Activated naive CD8-positive, alpha-beta T cell treated with anti-CD3 and anti-CD28 coated beads, Interleukin-2, amount 10 ng/mL, durations not matched to agents 7 days and 5 days (primary cell): Measurements from ENCODE around the gene DGKD. TPM values are rescaled to one million over a fixed set of nuclear protein-coding genes. Genes with fewer than 3 reads are reported as not detected.
"Not testable (repeated sequence)": the region's sequence is repeated elsewhere in the genome, so short reads cannot be mapped to it uniquely, and the experiment has no call there.

Experiments used
- ATAC-seq: fragments of 150-1000 bp; cut with Tn5 transposase; one replicate; pipeline ENCODE4 v1.10.0; 2021; ENCODE audit warnings: low read depth, moderate library complexity
- POLR2A ChIA-PET: fragments of 350-600 bp; sonication (Branson Sonifier 250); formaldehyde crosslinking; loops from one replicate; lab custom pipeline; 2021; ENCODE audit warnings: antibody characterized with exemption; lab: Charles Lee
- DNase-seq: peaks from one replicate; pipeline ENCODE4 v3.0.0; 2021
- H3K27ac Mint-ChIP-seq: one replicate; pipeline ENCODE4 v1.8.0; 2022; ENCODE audit warnings: mild to moderate bottlenecking, mixed read lengths
- H3K27me3 Mint-ChIP-seq: one replicate; pipeline ENCODE4 v1.8.0; 2022; ENCODE audit warnings: mild to moderate bottlenecking, moderate library complexity, mixed read lengths
- H3K36me3 Mint-ChIP-seq: one replicate; pipeline ENCODE4 v1.8.0; 2021; ENCODE audit warnings: mild to moderate bottlenecking, mixed read lengths
- H3K4me1 Mint-ChIP-seq: one replicate; pipeline ENCODE4 v1.8.0; 2021; ENCODE audit warnings: mixed read lengths
- H3K4me3 Mint-ChIP-seq: one replicate; pipeline ENCODE4 v1.8.0; 2022; ENCODE audit warnings: mild to moderate bottlenecking, moderate library complexity, mixed read lengths
- H3K9me3 Mint-ChIP-seq: one replicate; pipeline ENCODE4 v1.8.0; 2021; ENCODE audit warnings: mixed read lengths
- total RNA-seq, 2 experiments: library from RNA; stranded (reverse); gene quantifications; one replicate each; pipeline ENCODE4 v1.2.3, GENCODE V29; 2021

Gene DGKD
- total RNA-seq, 2 experiments from 2014 or later, result 114 to 132 TPM

GRCh38 chr2:233385489-233386044, 31.3 kb downstream of the DGKD start:
- Mint-ChIP-seq H3K9me3 (no peaks in the 10 kb centered on the region), H3K4me1 (peaks cover 56% of the 10 kb centered on the region), H3K36me3 (peaks cover 46% of the 10 kb centered on the region), H3K4me3 (peak overlapping the region; percentile 77), H3K27me3 (no peaks in the 10 kb centered on the region), H3K27ac (peak overlapping the region; percentile 98)
- POLR2A ChIA-PET, result interaction anchor here (0.6 to 3.9 kb wide), 13 partner anchors 13 to 118 kb away, joined by 3 to 16 read pairs (median 6); partner anchors contain the start of gene DGKD
- ATAC-seq (peak; percentile 85), DNase-seq (peak; percentile 65)

GRCh38 chr2:233386382-233387041, 32.2 kb downstream of the DGKD start:
- no peak for DNase-seq
- H3K4me1 Mint-ChIP-seq, result peaks cover 47% of the 10 kb centered on the region

GRCh38 chr2:233387225-233387624, 32.9 kb downstream of the DGKD start:
- Mint-ChIP-seq H3K27me3 (no peaks in the 10 kb centered on the region), H3K4me1 (peaks cover 48% of the 10 kb centered on the region), H3K9me3 (no peaks in the 10 kb centered on the region), H3K27ac (peak overlapping the region; percentile 23), H3K36me3 (peaks cover 46% of the 10 kb centered on the region), H3K4me3 (peak overlapping the region; percentile 77)
- no peak for DNase-seq
- POLR2A ChIA-PET, result interaction anchor here (3.9 kb wide), 1 partner anchor 30 kb away, joined by 14 read pairs; no protein-coding TSS in a partner anchor
- no peak for ATAC-seq

More at GRCh38 chr2:233386382-233387041, 32.2 kb downstream of the DGKD start:
- H3K4me3 Mint-ChIP-seq, result peak overlapping the region; percentile 77
- H3K9me3 Mint-ChIP-seq, result no peaks in the 10 kb centered on the region
- POLR2A ChIA-PET, result interaction anchor here (1.8 to 3.9 kb wide), 5 partner anchors 14 to 119 kb away, joined by 9 to 14 read pairs (median 10); no protein-coding TSS in a partner anchor
- H3K27me3 Mint-ChIP-seq, result no peaks in the 10 kb centered on the region
- peak overlapping the region; percentile 98 for H3K27ac Mint-ChIP-seq
- no peak for ATAC-seq
- H3K36me3 Mint-ChIP-seq, result peaks cover 44% of the 10 kb centered on the region

- no peaks in the 10 kb centered on the region for H3K9me3 Mint-ChIP-seq
- peaks cover 41% of the 10 kb centered on the region for H3K36me3 Mint-ChIP-seq
- DNase-seq (no peak), ATAC-seq (no peak)
- no peaks in the 10 kb centered on the region for H3K27me3 Mint-ChIP-seq
- POLR2A ChIA-PET, result interaction anchor here (3.9 kb wide), 1 partner anchor 30 kb away, joined by 14 read pairs; no protein-coding TSS in a partner anchor
- no peak overlapping the region for H3K27ac Mint-ChIP-seq
- peak overlapping the region; percentile 77 for H3K4me3 Mint-ChIP-seq
- H3K4me1 Mint-ChIP-seq, result peaks cover 42% of the 10 kb centered on the region
These were observed 33.6 kb downstream of the DGKD start for GRCh38 chr2:233387667-233388528.

GRCh38 chr2:233389601-233390125, 35.4 kb downstream of the DGKD start:
- H3K4me1 Mint-ChIP-seq, result peaks cover 33% of the 10 kb centered on the region
- H3K9me3 Mint-ChIP-seq, result no peaks in the 10 kb centered on the region
- no peak for ATAC-seq
- H3K27me3 Mint-ChIP-seq, result no peaks in the 10 kb centered on the region
- H3K36me3 Mint-ChIP-seq, result peaks cover 34% of the 10 kb centered on the region
- DNase-seq, result no peak
- no peak overlapping the region for H3K27ac Mint-ChIP-seq
- H3K4me3 Mint-ChIP-seq, result no peak overlapping the region
- POLR2A ChIA-PET, result interaction anchor here (0.6 kb wide), 1 partner anchor 33 kb away, joined by 5 read pairs; no protein-coding TSS in a partner anchor

- DNase-seq (no peak), ATAC-seq (no peak)
- Mint-ChIP-seq H3K36me3 (peaks cover 32% of the 10 kb centered on the region), H3K4me1 (peaks cover 34% of the 10 kb centered on the region), H3K9me3 (no peaks in the 10 kb centered on the region), H3K4me3 (no peak overlapping the region), H3K27me3 (no peaks in the 10 kb centered on the region), H3K27ac (no peak overlapping the region)
- POLR2A ChIA-PET, result no interaction called here
These were observed 41.4 kb downstream of the DGKD start for GRCh38 chr2:233395687-233396086.

GRCh38 chr2:233396726-233397665, 42.7 kb downstream of the DGKD start:
- H3K4me3 Mint-ChIP-seq, DNase-seq, H3K9me3 Mint-ChIP-seq, H3K27me3 Mint-ChIP-seq, ATAC-seq, POLR2A ChIA-PET: not testable (repeated sequence)
- peaks cover 29% of the 10 kb centered on the region for H3K36me3 Mint-ChIP-seq
- H3K4me1 Mint-ChIP-seq, result peaks cover 40% of the 10 kb centered on the region
- H3K27ac Mint-ChIP-seq, result peak overlapping the region; percentile 79

GRCh38 chr2:233399306-233400225, 45.3 kb downstream of the DGKD start:
- Mint-ChIP-seq H3K36me3 (peaks cover 31% of the 10 kb centered on the region), H3K27ac (peak overlapping the region; percentile 92), H3K27me3 (no peaks in the 10 kb centered on the region), H3K4me1 (peaks cover 55% of the 10 kb centered on the region), H3K4me3 (peak overlapping the region; percentile 69), H3K9me3 (no peaks in the 10 kb centered on the region)
- DNase-seq (peak; percentile 62), ATAC-seq (peak; percentile 55)
- POLR2A ChIA-PET, result interaction anchor here (0.6 to 2.1 kb wide), 6 partner anchors 14 to 132 kb away, joined by 3 to 13 read pairs (median 4); no protein-coding TSS in a partner anchor

GRCh38 chr2:233400341-233400740, 46.0 kb downstream of the DGKD start:
- Mint-ChIP-seq H3K4me1 (peaks cover 53% of the 10 kb centered on the region), H3K4me3 (peak overlapping the region; percentile 79), H3K27ac (peak overlapping the region; percentile 92), H3K9me3 (no peaks in the 10 kb centered on the region), H3K27me3 (no peaks in the 10 kb centered on the region), H3K36me3 (peaks cover 28% of the 10 kb centered on the region)
- DNase-seq, result peak; percentile 57
- peak; percentile 57 for ATAC-seq
- POLR2A ChIA-PET, result interaction anchor here (0.5 to 2.1 kb wide), 5 partner anchors 15 to 132 kb away, joined by 3 to 13 read pairs (median 4); no protein-coding TSS in a partner anchor

GRCh38 chr2:233400961-233401360, 46.7 kb downstream of the DGKD start:
- Mint-ChIP-seq H3K4me3 (peak overlapping the region; percentile 79), H3K9me3 (no peaks in the 10 kb centered on the region), H3K4me1 (peaks cover 51% of the 10 kb centered on the region), H3K27me3 (no peaks in the 10 kb centered on the region), H3K27ac (peak overlapping the region; percentile 92), H3K36me3 (peaks cover 24% of the 10 kb centered on the region)
- DNase-seq (no peak), ATAC-seq (no peak)
- POLR2A ChIA-PET, result interaction anchor here (1.1 to 2.1 kb wide), 4 partner anchors 14 to 133 kb away, joined by 3 to 13 read pairs (median 7); no protein-coding TSS in a partner anchor

- peaks cover 24% of the 10 kb centered on the region for H3K36me3 Mint-ChIP-seq
- peak overlapping the region; percentile 47 for H3K27ac Mint-ChIP-seq
- ATAC-seq (no peak), DNase-seq (no peak)
- POLR2A ChIA-PET, result interaction anchor here (0.9 to 1.1 kb wide), 3 partner anchors 17 to 41 kb away, joined by 3 to 5 read pairs (median 4); no protein-coding TSS in a partner anchor
- H3K27me3 Mint-ChIP-seq, result no peaks in the 10 kb centered on the region
- H3K4me3 Mint-ChIP-seq, result no peak overlapping the region
- no peaks in the 10 kb centered on the region for H3K9me3 Mint-ChIP-seq
- H3K4me1 Mint-ChIP-seq, result peaks cover 49% of the 10 kb centered on the region
These were observed 48.1 kb downstream of the DGKD start for GRCh38 chr2:233402346-233402745.
